Subcutaneous adipose tissue (tissue), 4 donors: ENCODE results near the gene SPOCK1. TPM values are rescaled to one million over a fixed set of nuclear protein-coding genes. Genes with fewer than 3 reads are reported as not detected.

Source experiments
- total RNA-seq, 4 donors: library from RNA; depleted of rRNA; stranded (reverse); fragments of >200 nt; gene quantifications; one replicate each; pipeline ENCODE4 v1.1.0, GENCODE V29; 2016
- TF ChIP-seq, protein P1 (sequence below): fragments of 450-650 bp; IDR thresholded peaks from one replicate; pipeline ENCODE4 v1.5.1; 2016; ENCODE audit warnings: low read depth, mild to moderate bottlenecking, control low read depth, antibody characterized with exemption, moderate library complexity

The SPOCK1 gene
- total RNA-seq, 4 donors from 2014 or later = 55.2 to 84.6 (median 70.1) TPM

DNA sequence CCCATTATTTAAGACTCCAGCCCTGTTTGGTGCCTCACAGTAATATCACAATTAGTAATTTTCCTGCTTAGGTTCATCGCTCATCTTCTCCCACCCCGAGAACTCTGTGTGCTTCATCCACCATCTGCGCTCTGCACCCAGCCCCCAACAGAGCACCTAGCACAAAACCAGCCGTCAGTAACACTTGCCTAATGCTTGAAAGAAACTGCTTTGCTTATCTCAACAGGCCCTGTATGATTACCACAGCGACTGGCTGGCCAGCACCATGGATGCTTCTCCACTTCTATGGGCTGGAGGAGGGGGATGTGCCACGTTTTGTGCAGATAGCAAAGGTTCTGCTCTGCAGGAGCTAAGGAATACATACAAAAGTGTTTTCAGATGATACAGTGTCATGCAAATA is 166.8 kb downstream of the SPOCK1 start:
- TF ChIP-seq, protein P1, sequence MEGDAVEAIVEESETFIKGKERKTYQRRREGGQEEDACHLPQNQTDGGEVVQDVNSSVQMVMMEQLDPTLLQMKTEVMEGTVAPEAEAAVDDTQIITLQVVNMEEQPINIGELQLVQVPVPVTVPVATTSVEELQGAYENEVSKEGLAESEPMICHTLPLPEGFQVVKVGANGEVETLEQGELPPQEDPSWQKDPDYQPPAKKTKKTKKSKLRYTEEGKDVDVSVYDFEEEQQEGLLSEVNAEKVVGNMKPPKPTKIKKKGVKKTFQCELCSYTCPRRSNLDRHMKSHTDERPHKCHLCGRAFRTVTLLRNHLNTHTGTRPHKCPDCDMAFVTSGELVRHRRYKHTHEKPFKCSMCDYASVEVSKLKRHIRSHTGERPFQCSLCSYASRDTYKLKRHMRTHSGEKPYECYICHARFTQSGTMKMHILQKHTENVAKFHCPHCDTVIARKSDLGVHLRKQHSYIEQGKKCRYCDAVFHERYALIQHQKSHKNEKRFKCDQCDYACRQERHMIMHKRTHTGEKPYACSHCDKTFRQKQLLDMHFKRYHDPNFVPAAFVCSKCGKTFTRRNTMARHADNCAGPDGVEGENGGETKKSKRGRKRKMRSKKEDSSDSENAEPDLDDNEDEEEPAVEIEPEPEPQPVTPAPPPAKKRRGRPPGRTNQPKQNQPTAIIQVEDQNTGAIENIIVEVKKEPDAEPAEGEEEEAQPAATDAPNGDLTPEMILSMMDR = no peak

- TF ChIP-seq, protein P1 = no peak
Measured at GRCh38 chr5:137329586-137330296, 169.4 kb downstream of the SPOCK1 start.

DNA sequence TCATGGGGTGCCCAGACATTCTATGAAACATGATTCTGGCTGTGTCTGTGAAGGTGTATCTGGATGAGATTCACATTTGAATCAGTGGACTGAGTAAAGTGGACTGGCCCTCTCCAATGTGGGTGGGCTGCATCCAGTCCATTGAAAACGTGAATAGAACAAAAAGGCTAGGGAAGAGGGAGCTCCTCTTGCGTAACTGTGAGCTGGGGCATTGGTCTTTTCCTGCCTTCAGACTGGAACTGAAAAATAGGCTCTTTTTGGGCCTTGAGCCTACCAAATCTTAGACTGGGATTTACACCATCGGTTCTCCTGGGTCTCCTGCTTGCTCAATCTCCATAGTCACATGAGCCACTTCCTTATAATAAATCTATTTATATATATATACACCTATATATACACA is 170.1 kb downstream of the SPOCK1 start:
- TF ChIP-seq, protein P1 = no peak

GRCh38 chr5:137328463-137328862 is 170.7 kb downstream of the SPOCK1 start:
- TF ChIP-seq, protein P1 = no peak

DNA sequence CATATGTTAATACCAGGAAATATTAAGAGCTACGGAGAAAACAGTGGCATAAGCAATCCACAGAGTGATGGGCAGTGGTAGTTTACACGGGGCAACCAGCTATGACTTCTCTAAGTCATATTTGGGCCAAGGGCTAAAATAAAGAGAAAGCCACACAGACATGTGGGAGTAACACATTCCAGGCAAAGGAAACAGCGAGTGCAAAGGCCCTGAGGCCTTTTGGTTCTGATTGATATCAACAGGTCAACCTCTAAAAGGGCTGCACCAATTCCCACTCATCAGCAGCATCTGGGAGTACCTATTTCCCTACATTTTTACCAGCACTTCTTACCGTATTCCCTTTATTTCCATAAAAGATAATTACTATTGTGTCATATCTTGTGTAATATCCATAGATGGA is 173.4 kb downstream of the SPOCK1 start:
- TF ChIP-seq, protein P1 = no peak

DNA sequence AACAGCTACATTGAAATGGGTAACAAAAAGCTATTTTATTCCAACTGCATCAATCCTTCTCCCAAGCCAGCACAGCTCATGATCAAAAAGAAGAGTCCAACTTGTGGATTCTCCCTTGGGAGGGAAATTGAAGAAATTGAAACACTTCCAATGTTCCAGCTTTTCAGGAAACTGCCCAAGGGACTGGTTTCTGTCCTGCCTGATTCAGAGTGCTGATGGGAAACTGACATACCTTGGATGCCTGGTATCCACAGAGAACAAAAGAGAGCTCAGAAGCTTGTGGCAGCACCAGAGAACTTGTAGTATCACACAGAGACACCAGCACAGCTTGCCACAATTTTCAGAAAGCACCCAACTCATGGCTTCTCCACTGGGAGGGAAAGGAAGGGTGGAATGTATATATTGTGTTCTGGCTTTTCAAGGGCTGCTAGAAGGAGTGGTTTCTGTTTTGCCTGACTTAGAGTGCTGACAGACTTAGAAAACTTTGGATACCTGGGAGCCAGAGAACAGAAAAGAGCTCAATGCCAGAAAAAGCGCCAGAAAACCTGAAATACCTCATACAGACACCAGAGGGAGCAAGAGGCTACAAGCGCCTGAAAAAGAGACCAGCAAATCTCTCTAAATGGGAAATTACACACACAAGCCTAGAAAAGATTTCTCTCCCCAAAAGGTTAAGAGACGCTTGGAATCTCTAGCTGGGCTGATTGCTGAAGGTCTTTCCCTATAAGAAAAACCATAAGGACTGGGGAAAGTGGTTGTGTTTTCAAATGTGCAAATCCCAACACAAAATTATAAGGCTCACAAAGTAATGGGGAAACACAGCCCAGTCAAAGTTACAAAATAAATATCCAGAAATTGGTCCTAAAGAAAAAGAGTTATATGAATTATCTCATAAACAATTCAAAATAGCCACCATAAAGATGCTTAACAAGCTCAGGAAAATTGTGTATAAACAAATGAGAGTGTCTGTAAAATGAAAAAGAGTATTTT is 178.8 kb downstream of the SPOCK1 start:
- TF ChIP-seq, protein P1 = no peak

GRCh38 chr5:137318027-137318426 is 181.1 kb downstream of the SPOCK1 start:
- TF ChIP-seq, protein P1 = no peak
